ENCODE data around the gene PIP5K1C.

The PIP5K1C gene

GRCh38 chr19:3694361-3695123 lies 5.7 kb downstream of the PIP5K1C start:
- no peak for DNase-seq (ENCODE audit: low read depth)

- no peak for DNase-seq (ENCODE audit: low read depth)
Observed at GRCh38 chr19:3693025-3693925, 7.0 kb downstream of the PIP5K1C start.

- peak; percentile 49 for DNase-seq (ENCODE audit: low read depth)
Observed at GRCh38 chr19:3692141-3693024, 7.9 kb downstream of the PIP5K1C start.

- no peak for DNase-seq (ENCODE audit: low read depth)
Observed at GRCh38 chr19:3691726-3692125, 8.5 kb downstream of the PIP5K1C start.

- no peak for DNase-seq (ENCODE audit: low read depth)
Observed at GRCh38 chr19:3691372-3691716, 8.9 kb downstream of the PIP5K1C start.

GRCh38 chr19:3690551-3691371 lies 9.5 kb downstream of the PIP5K1C start:
- no peak for DNase-seq (ENCODE audit: low read depth)

- DNase-seq (ENCODE audit: low read depth) = no peak
Observed at GRCh38 chr19:3687774-3688706, 12.2 kb downstream of the PIP5K1C start.

GRCh38 chr19:3687393-3687773 lies 12.9 kb downstream of the PIP5K1C start:
- no peak for DNase-seq (ENCODE audit: low read depth)

- DNase-seq (ENCODE audit: low read depth) = no peak
Observed at GRCh38 chr19:3684817-3685410, 15.4 kb downstream of the PIP5K1C start.

- no peak for DNase-seq (ENCODE audit: low read depth)
Observed at GRCh38 chr19:3684054-3684816, 16.0 kb downstream of the PIP5K1C start.

GRCh38 chr19:3683405-3684053 lies 16.7 kb downstream of the PIP5K1C start:
- DNase-seq (ENCODE audit: low read depth) = no peak

GRCh38 chr19:3682741-3683404 lies 17.4 kb downstream of the PIP5K1C start:
- no peak for DNase-seq (ENCODE audit: low read depth)

- no peak for DNase-seq (ENCODE audit: low read depth)
Observed at GRCh38 chr19:3682286-3682685, 18.0 kb downstream of the PIP5K1C start.

GRCh38 chr19:3680939-3681338 lies 19.3 kb downstream of the PIP5K1C start:
- DNase-seq (ENCODE audit: low read depth) = no peak

- DNase-seq (ENCODE audit: low read depth) = no peak
Observed at GRCh38 chr19:3679581-3679980, 20.7 kb downstream of the PIP5K1C start.

GRCh38 chr19:3679138-3679537 lies 21.1 kb downstream of the PIP5K1C start:
- DNase-seq (ENCODE audit: low read depth) = no peak

GRCh38 chr19:3678188-3678587 lies 22.1 kb downstream of the PIP5K1C start:
- no peak for DNase-seq (ENCODE audit: low read depth)

Data from activated T-cell treated with anti-CD3 and anti-CD28 coated beads for 48 hours (primary cell).